Sigmoid colon (tissue), 7 donors: ENCODE results near the gene HOOK2. TPM values are rescaled to one million over a fixed set of nuclear protein-coding genes. Genes with fewer than 3 reads are reported as not detected.

Experiments used
- DNase-seq: peaks from one replicate; pipeline ENCODE4 v3.0.0-alpha.2; 2019
- H3K27ac ChIP-seq, 4 donors: fragments of 200-600 bp; sonication (generic); one replicate each; pipeline ENCODE4 v1.5.1; 2016 to 2019; ENCODE audit warnings: mild to moderate bottlenecking in 1 of 4
- H3K27me3 ChIP-seq, 3 donors: fragments of 200-600 bp; sonication (generic); one replicate each; pipeline ENCODE4 v1.5.1; 2019; ENCODE audit warnings: mild to moderate bottlenecking in 1 of 3
- H3K36me3 ChIP-seq, 4 donors: fragments of 200-600 bp; sonication (generic); one replicate each; pipeline ENCODE4 v1.5.1; 2016 to 2019
- H3K4me1 ChIP-seq, 4 donors: fragments of 200-600 bp; sonication (generic); one replicate each; pipeline ENCODE4 v1.5.1; 2017 to 2019
- H3K4me3 ChIP-seq, 4 donors: fragments of 200-600 bp; sonication (generic); one replicate each; pipeline ENCODE4 v1.5.1; 2017 to 2019; ENCODE audit warnings: mild to moderate bottlenecking in 2 of 4, moderate library complexity in 1 of 4
- H3K9me3 ChIP-seq, 4 donors: fragments of 200-600 bp in 3 of 4; sonication (generic) in 3 of 4; one replicate each; pipeline versions ENCODE4 v1.5.1 to v1.6.1; 2013 to 2019
- CTCF ChIP-seq, 4 experiments: fragments of 450-650 bp in 3 of 4; fragments of 200-600 bp in 1 of 4; IDR thresholded peaks; one replicate each; pipeline ENCODE4 v1.5.1; 2016 to 2019; ENCODE audit warnings: antibody characterized with exemption in 4 of 4, mild to moderate bottlenecking in 3 of 4, moderate library complexity in 2 of 4
- EP300 ChIP-seq, 4 donors: sonication (generic); formaldehyde crosslinking; IDR thresholded peaks; one replicate each; pipeline ENCODE4 v1.6.1; 2017; ENCODE audit warnings: antibody characterized with exemption in 4 of 4
- POLR2A ChIP-seq, 2 donors: fragments of 450-650 bp; IDR thresholded peaks; one replicate each; pipeline ENCODE4 v1.6.1; 2016; ENCODE audit warnings: antibody characterized with exemption in 2 of 2, mild to moderate bottlenecking in 2 of 2, moderate library complexity in 2 of 2
- POLR2AphosphoS5 ChIP-seq, 4 donors: sonication (generic); formaldehyde crosslinking; IDR thresholded peaks; one replicate each; pipeline ENCODE4 v1.6.1; 2017; ENCODE audit warnings: antibody characterized with exemption in 4 of 4
- WGBS, 2 donors: extraction: QIAGEN DNeasy Blood & Tissue Kit; methylation state at CpG; one replicate each; pipeline ENCODE4 v1.1.7; 2013; 5-methylcytosine and 5-hydroxymethylcytosine counted together
- intact Hi-C: fragments of 100-400 bp; cut with DNase I; formaldehyde crosslinking; loops from one replicate; pipeline ENCODE4 v1.15.1; 2023
- polyA plus RNA-seq, 3 donors: library from polyadenylated mRNA; stranded (reverse); fragments of 200-250 nt; gene quantifications; one replicate each; pipeline ENCODE4 v1.2.3, GENCODE V29; 2013
- total RNA-seq, 4 donors: library from RNA; depleted of rRNA; stranded (reverse); fragments of >200 nt; gene quantifications; one replicate each; pipeline ENCODE4 v1.1.0, GENCODE V29; 2016
- donor health status: healthy with polysubstance abuse.
- donor health status: Bipolar disorder and iron deficiency.
- donor health status: healthy.

The HOOK2 gene
- total and polyA plus RNA-seq, 7 donors = 10.2 to 80.4 (median 36.0) TPM

GRCh38 chr19:12737835-12738351 lies 37.5 kb downstream of the HOOK2 start:
- H3K27ac ChIP-seq = peak overlapping the region; percentile 85 to 90 (median 86)
- 8 to 12% methylated on average over 13 of the region's 13 CpGs for WGBS, 2 donors
- no peaks in the 10 kb centered on the region for H3K9me3 ChIP-seq
- DNase-seq = no peak
- intact Hi-C loops = no loop called here
- H3K27me3 ChIP-seq = no peaks in the 10 kb centered on the region
- peaks cover 0 to 44% (median 12%) of the 10 kb centered on the region in 4 donors for H3K36me3 ChIP-seq
- peaks cover 0 to 38% (median 32%) of the 10 kb centered on the region in 4 donors for H3K4me1 ChIP-seq
- TF ChIP-seq EP300 (IDR thresholded peaks at IDR 0.05) (no peak), CTCF (IDR thresholded peaks at IDR 0.05) (no peak), POLR2AphosphoS5 (IDR thresholded peaks at IDR 0.05) (no peak), POLR2A (IDR thresholded peaks at IDR 0.05) (no peak)
- H3K4me3 ChIP-seq = peak overlapping the region; percentile 80 to 95 (median 89)

DNA sequence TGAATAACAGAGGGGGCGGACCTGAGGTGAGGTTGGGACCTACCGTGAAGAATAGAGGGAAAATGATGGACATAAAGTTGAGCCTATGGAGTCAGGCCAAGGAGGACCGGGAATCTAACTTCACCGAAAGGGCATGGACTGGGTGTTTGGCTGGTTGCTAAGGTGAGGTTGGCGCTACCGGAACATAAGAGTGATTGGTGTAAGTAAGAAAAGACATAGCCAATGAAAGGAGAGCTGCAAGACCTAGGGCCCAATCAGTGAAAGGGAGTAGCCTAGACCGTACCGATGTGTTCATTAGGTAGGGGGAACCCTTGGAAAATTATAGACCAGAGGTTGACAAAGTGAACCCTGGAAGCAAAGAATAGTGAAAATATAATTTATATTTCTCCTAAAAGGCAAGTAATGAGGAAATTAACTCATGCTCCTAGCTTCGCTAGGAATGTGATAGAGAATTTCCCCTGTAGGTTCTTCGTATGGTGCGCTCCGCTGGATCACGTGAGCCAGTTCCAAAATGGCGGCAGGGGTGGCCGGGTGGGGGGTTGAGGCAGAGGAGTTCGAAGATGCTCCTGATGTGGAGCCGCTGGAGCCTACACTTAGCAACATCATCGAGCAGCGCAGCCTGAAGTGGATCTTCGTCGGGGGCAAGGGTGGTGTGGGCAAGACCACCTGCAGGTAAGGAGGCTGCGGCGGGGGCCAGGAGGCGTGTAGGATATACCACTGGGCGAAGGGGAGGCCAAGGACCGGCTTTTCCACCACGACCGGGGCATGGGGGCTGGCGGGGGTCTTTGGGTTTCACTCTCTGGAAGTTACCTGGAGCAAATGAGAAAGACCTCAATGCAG lies 38.1 kb downstream of the HOOK2 start, which contains the start of gene GET3:
Gene GET3, plus strand, starts transcription at position 503 of the 840 bp plus-strand sequence. Its CDS starts 9 bp downstream, at position 512.
- H3K4me3 ChIP-seq = peak within 1 kb of the TSS; percentile 80 to 95 (median 89)
- no peaks in the 10 kb centered on the region for H3K27me3 ChIP-seq
- peaks cover 0 to 38% (median 9%) of the 10 kb centered on the region in 4 donors for H3K36me3 ChIP-seq
- intact Hi-C loops = no loop called here
- 0% methylated on average over 29 of the region's 29 CpGs for WGBS, 2 donors
- peak; percentile 98 for DNase-seq
- H3K9me3 ChIP-seq = no peaks in the 10 kb centered on the region
- TF ChIP-seq POLR2AphosphoS5 (IDR thresholded peaks at IDR 0.05) (peak; percentile 34 to 70 (median 50)), CTCF (IDR thresholded peaks at IDR 0.05) (peak in 2 of 4 experiments; percentile 30 to 37), POLR2A (IDR thresholded peaks at IDR 0.05) (peak; percentile 35 to 44), EP300 (IDR thresholded peaks at IDR 0.05) (no peak)
- peaks cover 0 to 45% (median 38%) of the 10 kb centered on the region in 4 donors for H3K4me1 ChIP-seq
- H3K27ac ChIP-seq = peak within 1 kb of the TSS; percentile 85 to 90 (median 86)

DNA sequence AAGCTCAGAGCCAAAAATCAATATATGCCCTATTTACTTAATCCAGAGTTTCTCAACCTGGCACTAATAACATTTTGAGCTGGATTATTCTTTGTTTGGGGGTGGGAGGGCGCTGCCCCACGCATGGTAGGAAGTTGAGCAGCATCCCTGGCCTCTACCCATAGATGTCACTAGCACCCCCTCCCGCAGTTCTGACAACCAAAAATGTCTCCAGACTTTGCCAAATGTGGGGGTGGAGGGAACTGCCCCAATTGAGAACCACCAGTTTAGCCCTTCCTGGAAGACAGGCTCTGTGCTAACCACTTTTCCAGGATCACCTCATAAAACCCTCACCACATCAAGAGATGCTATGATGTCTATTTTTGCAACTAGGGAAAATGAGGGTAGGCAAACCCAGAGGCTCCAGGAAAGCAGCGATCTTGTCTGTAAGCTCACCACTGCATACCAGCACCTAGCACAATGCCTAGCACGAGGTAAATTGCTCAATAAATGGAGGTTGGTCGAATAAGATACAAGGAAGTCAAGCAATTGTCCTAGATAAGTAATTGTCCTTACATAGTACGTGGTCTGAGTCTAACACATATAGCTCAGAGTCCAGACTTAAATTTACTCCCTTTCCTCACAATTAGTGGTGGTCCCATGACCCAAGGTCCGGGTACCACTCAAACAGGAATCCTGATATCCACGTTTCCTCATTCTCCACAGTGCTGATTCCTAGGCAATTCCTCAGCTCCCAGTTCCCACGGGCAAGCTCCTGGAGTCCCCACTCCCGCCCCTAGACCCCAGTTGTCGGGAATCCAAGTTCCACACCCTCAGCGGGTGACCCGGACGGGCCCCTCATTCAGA lies 41.8 kb downstream of the HOOK2 start:
- Histone ChIP-seq H3K4me1 (peaks cover 0 to 55% (median 48%) of the 10 kb centered on the region in 4 donors), H3K9me3 (no peaks in the 10 kb centered on the region)
- TF ChIP-seq POLR2AphosphoS5 (IDR thresholded peaks at IDR 0.05) = no peak
- no peak for TF ChIP-seq EP300 (IDR thresholded peaks at IDR 0.05)
- no peak for TF ChIP-seq POLR2A (IDR thresholded peaks at IDR 0.05)
- no peak for TF ChIP-seq CTCF (IDR thresholded peaks at IDR 0.05)

GRCh38 chr19:12731337-12731736 lies 44.0 kb downstream of the HOOK2 start:
- TF ChIP-seq POLR2A (IDR thresholded peaks at IDR 0.05) = no peak
- TF ChIP-seq CTCF (IDR thresholded peaks at IDR 0.05) = no peak
- no peak for TF ChIP-seq EP300 (IDR thresholded peaks at IDR 0.05)
- no peak for TF ChIP-seq POLR2AphosphoS5 (IDR thresholded peaks at IDR 0.05)
- Histone ChIP-seq H3K4me3 (no peak overlapping the region), H3K4me1 (peaks cover 0 to 40% (median 34%) of the 10 kb centered on the region in 4 donors), H3K27ac (no peak overlapping the region), H3K36me3 (peaks cover 11 to 40% (median 20%) of the 10 kb centered on the region in 4 donors), H3K9me3 (no peaks in the 10 kb centered on the region), H3K27me3 (no peaks in the 10 kb centered on the region)
- no peak for DNase-seq
- 91 to 93% methylated on average over 24 of the region's 24 CpGs for WGBS, 2 donors
- intact Hi-C loops = no loop called here

More for the DNA sequence above, 41.8 kb downstream of the HOOK2 start:
- H3K27me3 ChIP-seq = no peaks in the 10 kb centered on the region
- 1 to 2% methylated on average over 15 of the region's 15 CpGs for WGBS, 2 donors
- H3K4me3 ChIP-seq = peak overlapping the region; percentile 67 to 99 (median 96)
- no peak for DNase-seq
- H3K27ac ChIP-seq = peak overlapping the region; percentile 83 to 96 (median 96)
- peaks cover 11 to 31% (median 20%) of the 10 kb centered on the region in 4 donors for H3K36me3 ChIP-seq
- intact Hi-C loops = no loop called here
